HG02763 (cell line): Measurements from ENCODE around the gene AP1S3.
"Not testable (repeated sequence)": the region's sequence is repeated elsewhere in the genome, so short reads cannot be mapped to it uniquely, and the experiment has no call there.

Experiments used
- ATAC-seq: cut with Tn5 transposase; IDR thresholded peaks from one replicate; pipeline ENCODE4 v1.9.1; 2021; ENCODE audit warnings: mild to moderate bottlenecking, moderate library complexity; ENCODE audit not compliant: unreplicated experiment

The AP1S3 gene

DNA sequence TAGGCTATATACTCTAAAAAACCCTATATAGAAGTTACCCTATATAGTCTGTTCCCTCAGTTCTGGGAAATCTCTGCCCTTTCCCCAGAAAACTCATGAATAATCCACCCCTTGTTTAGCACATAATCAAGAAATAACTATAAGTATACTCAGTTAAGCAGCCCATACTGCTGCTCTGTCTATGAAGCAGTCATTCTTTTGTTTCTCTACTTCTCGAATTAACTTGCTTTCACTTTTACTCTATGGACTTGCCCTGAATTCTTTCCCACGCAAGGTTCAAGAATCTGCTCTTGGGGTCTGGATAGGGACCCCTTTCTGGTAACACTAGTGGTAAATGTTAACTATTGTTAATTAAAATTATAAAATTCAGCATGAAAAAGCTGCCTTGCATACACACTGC, 17.4 kb upstream of the AP1S3 start:
- ATAC-seq: peak; percentile 42

- no peak for ATAC-seq
These were observed 16.0 kb upstream of the AP1S3 start for GRCh38 chr2:223853425-223853837.

DNA sequence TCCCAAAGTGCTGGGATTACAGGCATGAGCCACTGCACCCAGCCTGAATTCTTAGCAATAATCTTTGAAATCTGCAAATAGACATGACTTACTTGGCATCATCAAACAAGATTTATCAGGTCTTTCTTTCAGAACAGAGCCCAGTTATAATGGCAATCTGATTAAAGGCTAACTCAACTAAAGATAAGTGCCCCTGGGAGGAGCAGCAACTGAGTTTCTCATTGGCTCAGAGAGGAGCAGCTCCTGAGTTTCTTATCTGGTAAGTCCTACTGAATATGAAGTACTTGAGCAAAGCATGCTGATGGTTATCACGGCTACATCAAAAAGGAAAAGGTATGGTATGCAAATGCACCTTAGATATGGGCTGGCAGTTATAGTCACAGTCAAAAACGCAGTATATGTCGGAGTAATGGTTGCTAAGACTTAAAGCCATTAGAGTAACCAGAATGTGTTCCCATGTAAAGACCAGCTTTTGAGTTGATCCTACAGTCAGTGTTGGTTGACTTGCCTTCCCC, 15.0 kb upstream of the AP1S3 start:
- no peak for ATAC-seq

GRCh38 chr2:223847410-223847809, 10.0 kb upstream of the AP1S3 start:
- no peak for ATAC-seq

GRCh38 chr2:223846515-223846914, 9.1 kb upstream of the AP1S3 start:
- no peak for ATAC-seq

- no peak for ATAC-seq
These were observed 4.2 kb upstream of the AP1S3 start for GRCh38 chr2:223841436-223842190.

DNA sequence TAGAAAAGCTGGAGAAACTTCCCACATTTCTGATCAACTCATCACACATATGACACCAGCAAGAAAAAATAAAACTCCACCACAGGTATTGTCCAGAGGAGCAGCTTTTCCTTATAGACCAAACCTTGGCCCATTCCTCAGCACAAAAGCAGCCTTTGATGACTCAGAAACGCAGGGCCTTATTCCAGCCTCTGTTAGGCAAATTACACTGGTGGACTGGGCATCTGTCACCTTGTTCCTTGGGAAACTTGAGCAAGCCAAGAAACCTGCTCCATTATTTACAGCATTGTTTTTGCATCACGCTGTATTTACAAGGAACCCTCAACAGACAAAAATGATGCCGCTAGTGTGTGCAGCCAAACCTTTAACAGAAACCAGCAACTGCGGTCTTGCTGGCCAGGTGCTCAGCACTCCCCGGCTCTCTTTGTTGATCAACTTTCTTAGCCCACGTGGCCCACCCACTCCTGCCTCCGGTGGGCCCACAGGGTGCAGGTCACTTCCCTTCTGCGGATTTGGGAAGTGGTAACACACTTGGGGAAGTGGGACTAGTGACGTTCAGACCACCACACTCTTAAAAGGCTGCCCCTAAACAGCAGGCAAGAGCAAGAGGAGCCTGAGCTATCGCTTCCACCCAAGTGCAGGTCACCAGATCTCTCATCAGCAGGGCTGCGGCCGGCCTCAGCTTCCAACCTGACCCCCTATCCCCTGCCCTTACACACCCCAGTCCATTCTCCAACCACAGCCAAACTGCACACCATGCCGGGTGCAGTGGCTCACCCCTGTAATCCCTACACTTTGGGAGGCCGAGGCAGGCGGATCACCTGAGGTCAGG, 1.5 kb downstream of the AP1S3 start:
- ATAC-seq: peak; percentile 56

- no peak for ATAC-seq
These were observed 3.0 kb downstream of the AP1S3 start for GRCh38 chr2:223834431-223834830.

- no peak for ATAC-seq
These were observed 5.0 kb downstream of the AP1S3 start for GRCh38 chr2:223832241-223832903.

- ATAC-seq: no peak
These were observed 8.3 kb downstream of the AP1S3 start for GRCh38 chr2:223829128-223829527.

DNA sequence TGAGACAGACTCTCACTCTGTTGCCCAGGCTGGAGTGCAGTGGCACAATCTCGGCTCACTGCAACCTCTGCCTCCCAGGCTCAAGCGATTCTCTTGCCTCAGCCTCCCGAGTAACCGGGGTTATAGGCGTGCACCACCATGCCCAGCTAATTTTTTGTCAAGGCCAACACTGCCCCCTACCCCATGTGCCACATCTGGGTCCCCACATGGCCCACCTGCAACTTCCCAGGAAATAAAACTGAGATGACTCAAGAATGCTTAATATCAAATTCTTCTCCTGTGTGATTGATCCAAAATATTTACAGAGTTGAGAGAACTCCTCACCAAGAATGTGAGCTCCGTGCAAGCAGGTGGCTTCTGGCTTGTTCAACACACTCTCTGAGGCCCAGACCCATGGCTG, 9.1 kb downstream of the AP1S3 start:
- ATAC-seq: no peak

DNA sequence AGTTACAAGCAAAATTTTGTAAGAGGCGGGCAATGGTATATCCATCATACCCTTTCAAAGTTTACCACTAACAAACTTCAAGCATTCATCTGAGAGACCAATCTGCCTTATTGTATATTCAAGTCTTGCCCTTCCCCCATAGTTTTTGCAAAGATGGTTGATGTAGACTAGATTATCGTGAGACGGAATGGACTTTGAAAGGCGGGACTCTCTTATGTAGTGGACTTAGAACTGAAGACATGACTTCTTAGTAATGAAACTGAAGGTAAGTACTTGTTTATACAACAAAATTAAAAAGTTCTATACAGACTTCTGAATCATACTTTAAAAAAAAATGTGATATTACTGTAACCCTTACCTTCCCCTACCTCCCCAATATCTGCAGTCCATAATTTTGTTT, 10.4 kb downstream of the AP1S3 start:
- no peak for ATAC-seq

DNA sequence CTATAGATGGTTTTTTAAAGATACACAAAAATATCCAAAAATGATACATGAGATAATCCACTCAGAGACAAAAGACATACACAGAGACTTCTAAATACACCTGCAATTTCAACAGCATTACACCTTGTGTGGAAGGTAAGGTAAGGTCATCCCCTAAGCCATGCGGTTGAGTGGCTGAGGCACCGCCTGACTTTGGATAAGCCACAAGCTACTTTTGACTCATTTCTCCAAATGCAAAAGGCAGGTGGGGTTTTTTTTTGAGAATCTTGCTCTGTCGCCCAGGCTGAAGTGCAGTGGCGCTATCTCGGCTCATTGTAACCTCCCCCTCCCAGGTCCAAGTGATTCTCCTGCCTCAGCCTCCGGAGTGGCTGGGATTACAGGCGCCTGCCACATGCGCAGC, 13.1 kb downstream of the AP1S3 start:
- no peak for ATAC-seq

DNA sequence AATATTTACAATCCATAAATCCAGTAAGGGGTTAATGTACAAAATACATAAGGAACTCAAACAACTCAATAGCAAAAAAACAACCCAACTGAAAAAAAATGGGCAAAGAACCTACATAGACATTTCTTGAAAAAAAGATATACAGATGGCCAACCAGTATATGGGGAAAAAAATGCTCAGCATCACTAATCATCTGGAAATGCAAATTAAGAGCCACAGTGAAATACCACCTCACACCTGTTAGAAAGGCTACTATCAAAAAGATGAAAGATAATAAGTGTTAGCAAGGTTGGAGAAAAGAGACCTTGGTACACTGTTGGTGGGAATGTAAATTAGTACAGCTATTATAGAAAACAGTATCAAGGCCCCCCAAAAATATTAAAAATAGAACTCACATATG, 14.6 kb downstream of the AP1S3 start:
- no peak for ATAC-seq

- no peak for ATAC-seq
These were observed 16.8 kb downstream of the AP1S3 start for GRCh38 chr2:223820549-223820948.

GRCh38 chr2:223819891-223820290, 17.5 kb downstream of the AP1S3 start:
- ATAC-seq: no peak

GRCh38 chr2:223815884-223816570, 21.4 kb downstream of the AP1S3 start:
- ATAC-seq: no peak

DNA sequence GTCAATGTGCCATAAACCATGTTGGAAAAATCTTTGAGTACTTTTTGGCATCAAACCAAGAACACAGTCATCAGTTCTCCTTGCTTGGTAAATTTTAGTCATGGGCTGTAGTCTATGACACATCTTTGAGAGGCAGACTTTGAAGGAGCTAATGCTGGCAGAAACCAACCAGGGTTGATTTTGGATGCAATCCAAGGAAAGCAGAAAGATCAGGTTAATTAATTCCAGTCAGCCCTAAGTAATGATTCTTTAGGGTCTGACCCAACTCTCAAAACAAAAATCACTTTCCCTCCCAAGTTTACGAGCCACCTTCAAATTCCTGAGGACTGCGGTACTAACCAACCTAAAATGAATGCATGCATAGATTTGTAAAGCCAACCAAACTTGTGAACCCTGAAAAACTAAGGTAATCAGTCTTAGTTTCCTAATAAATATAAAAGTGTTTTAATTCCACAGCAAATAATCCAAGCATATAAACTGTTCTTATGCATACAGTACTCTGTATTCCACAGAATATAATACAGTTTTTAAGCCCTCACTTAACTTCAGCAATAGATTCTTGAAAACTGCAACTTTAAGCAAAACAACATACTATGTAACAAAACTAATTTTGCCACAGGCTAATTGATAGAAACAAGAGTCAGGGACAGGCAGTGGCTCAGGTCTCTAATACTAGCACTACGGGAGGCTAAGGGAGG, 22.0 kb downstream of the AP1S3 start:
- ATAC-seq: no peak

GRCh38 chr2:223814764-223815163, 22.6 kb downstream of the AP1S3 start:
- not testable (repeated sequence) for ATAC-seq

GRCh38 chr2:223813329-223813728, 24.1 kb downstream of the AP1S3 start:
- ATAC-seq: no peak
